Nephron (organoid): Measurements from ENCODE around the gene ZNF317.
"Not testable (repeated sequence)": the region's sequence is repeated elsewhere in the genome, so short reads cannot be mapped to it uniquely, and the experiment has no call there.

Source experiments
- H3K27ac Mint-ChIP-seq, 3 experiments: 2 replicates each; pipeline ENCODE4 v1.8.0; 2020; ENCODE audit warnings: mixed read lengths in 3 of 3, mild to moderate bottlenecking in 2 of 3, moderate library complexity in 1 of 3
- H3K27me3 Mint-ChIP-seq: 2 replicates; pipeline ENCODE4 v1.8.0; 2021; ENCODE audit warnings: low read depth, mild to moderate bottlenecking, moderate library complexity, mixed read lengths
- H3K36me3 Mint-ChIP-seq: 2 replicates; pipeline ENCODE4 v1.8.0; 2020; ENCODE audit warnings: low read depth, mixed read lengths
- H3K4me1 Mint-ChIP-seq: 2 replicates; pipeline ENCODE4 v1.8.0; 2020; ENCODE audit warnings: mixed read lengths
- H3K4me3 Mint-ChIP-seq, 3 experiments: 2 replicates each; pipeline ENCODE4 v1.8.0; 2020; ENCODE audit warnings: mild to moderate bottlenecking in 3 of 3, mixed read lengths in 3 of 3, moderate library complexity in 2 of 3
- H3K9me3 Mint-ChIP-seq: 2 replicates; pipeline ENCODE4 v1.8.0; 2020; ENCODE audit warnings: mixed read lengths
- CTCF ChIP-seq, 3 experiments: fragments of 200-600 bp; sonication (generic); IDR thresholded peaks; one replicate each; pipeline ENCODE4 v1.5.0; 2021; ENCODE audit warnings: antibody characterized with exemption in 3 of 3; ENCODE audit not compliant: unreplicated experiment in 3 of 3

The ZNF317 gene

GRCh38 chr19:9175326-9175725 lies 35.1 kb downstream of the ZNF317 start:
- Mint-ChIP-seq H3K27me3 (no peaks in the 10 kb centered on the region), H3K27ac (no peak overlapping the region), H3K36me3 (peaks cover 30% of the 10 kb centered on the region), H3K4me1 (no peaks in the 10 kb centered on the region), H3K9me3 (peaks cover 13% of the 10 kb centered on the region), H3K4me3 (no peak overlapping the region)
- TF ChIP-seq CTCF (IDR thresholded peaks at IDR 0.05; ENCODE audit: unreplicated experiment in 3 of 3): no peak

- no peaks in the 10 kb centered on the region for H3K27me3 Mint-ChIP-seq
- peaks cover 13% of the 10 kb centered on the region for H3K9me3 Mint-ChIP-seq
- H3K4me3 Mint-ChIP-seq: no peak within 1 kb of the TSS
- H3K4me1 Mint-ChIP-seq: no peaks in the 10 kb centered on the region
- no peak for TF ChIP-seq CTCF (IDR thresholded peaks at IDR 0.05; ENCODE audit: unreplicated experiment in 3 of 3)
- no peak within 1 kb of the TSS for H3K27ac Mint-ChIP-seq
- peaks cover 40% of the 10 kb centered on the region for H3K36me3 Mint-ChIP-seq
These were observed 38.7 kb downstream of the ZNF317 start, which contains the start of gene OR7D2 for GRCh38 chr19:9178901-9179300. Gene OR7D2, plus strand, starts transcription at chr19:9178979. Its CDS starts 6,803 bp downstream, at chr19:9185782.

- no peaks in the 10 kb centered on the region for H3K4me1 Mint-ChIP-seq
- peaks cover 18% of the 10 kb centered on the region for H3K9me3 Mint-ChIP-seq
- no peaks in the 10 kb centered on the region for H3K27me3 Mint-ChIP-seq
- H3K4me3 Mint-ChIP-seq: no peak overlapping the region
- H3K27ac Mint-ChIP-seq: no peak overlapping the region
- H3K36me3 Mint-ChIP-seq: peaks cover 42% of the 10 kb centered on the region
- TF ChIP-seq CTCF (IDR thresholded peaks at IDR 0.05; ENCODE audit: unreplicated experiment in 3 of 3): no peak
These were observed 42.8 kb downstream of the ZNF317 start for GRCh38 chr19:9183000-9183399.

- TF ChIP-seq CTCF (IDR thresholded peaks at IDR 0.05; ENCODE audit: unreplicated experiment in 3 of 3): no peak
- Mint-ChIP-seq H3K27ac (no peak overlapping the region), H3K27me3 (peaks cover 3% of the 10 kb centered on the region), H3K4me3 (no peak overlapping the region), H3K36me3 (peaks cover 33% of the 10 kb centered on the region), H3K4me1 (no peaks in the 10 kb centered on the region), H3K9me3 (peaks cover 23% of the 10 kb centered on the region)
These were observed 47.0 kb downstream of the ZNF317 start for GRCh38 chr19:9187191-9187590.

- no peak for TF ChIP-seq CTCF (IDR thresholded peaks at IDR 0.05; ENCODE audit: unreplicated experiment in 3 of 3)
- Mint-ChIP-seq H3K4me3 (no peak overlapping the region), H3K36me3 (peaks cover 23% of the 10 kb centered on the region), H3K9me3 (peaks cover 25% of the 10 kb centered on the region), H3K4me1 (no peaks in the 10 kb centered on the region), H3K27me3 (peaks cover 3% of the 10 kb centered on the region), H3K27ac (no peak overlapping the region)
These were observed 49.3 kb downstream of the ZNF317 start for GRCh38 chr19:9189535-9189934.

GRCh38 chr19:9198044-9198443 lies 57.8 kb downstream of the ZNF317 start:
- not testable (repeated sequence) for H3K36me3 Mint-ChIP-seq, H3K27me3 Mint-ChIP-seq, H3K27ac Mint-ChIP-seq, H3K4me1 Mint-ChIP-seq, H3K9me3 Mint-ChIP-seq, H3K4me3 Mint-ChIP-seq
